ENCODE data around the gene PTPRD. TPM values are rescaled to one million over a fixed set of nuclear protein-coding genes. Genes with fewer than 3 reads are reported as not detected.

The PTPRD gene
- total RNA-seq, 4 donors from 2014 or later: 0.78 to 11.7 (median 1.6) TPM

GRCh38 chr9:9973062-9973461 lies 639.7 kb downstream of the PTPRD start:
- ATAC-seq: no peak
- Histone ChIP-seq H3K36me3 (no peaks in the 10 kb centered on the region), H3K9me3 (no peaks in the 10 kb centered on the region), H3K4me1 (no peaks in the 10 kb centered on the region), H3K27ac (no peak overlapping the region), H3K4me3 (no peak overlapping the region), H3K27me3 (no peaks in the 10 kb centered on the region)
- no peak for DNase-seq
- in situ Hi-C loops (cut with MboI; ENCODE audit: low sequenced_read_pairs in 4 of 4): no loop called here
- TF ChIP-seq POLR2A (IDR thresholded peaks at IDR 0.05): no peak
- TF ChIP-seq CTCF (IDR thresholded peaks at IDR 0.05 in 4 of 5, conservative IDR thresholded peaks at IDR 0.05 in 1 of 5): no peak
- intact Hi-C loops (cut with DNase I; ENCODE audit: low total_unique reads): loop anchor here (5.0 kb wide), 1 partner anchor 34 kb away; no protein-coding TSS in a partner anchor

GRCh38 chr9:9970514-9970913 lies 642.3 kb downstream of the PTPRD start:
- ATAC-seq (no peak), DNase-seq (no peak)
- Histone ChIP-seq H3K27me3 (no peaks in the 10 kb centered on the region), H3K9me3 (no peaks in the 10 kb centered on the region), H3K36me3 (no peaks in the 10 kb centered on the region), H3K4me3 (no peak overlapping the region), H3K27ac (no peak overlapping the region), H3K4me1 (no peaks in the 10 kb centered on the region)
- no peak for TF ChIP-seq CTCF (IDR thresholded peaks at IDR 0.05 in 4 of 5, conservative IDR thresholded peaks at IDR 0.05 in 1 of 5)
- no peak for TF ChIP-seq POLR2A (IDR thresholded peaks at IDR 0.05)
- in situ Hi-C loops (cut with MboI; ENCODE audit: low sequenced_read_pairs in 4 of 4): no loop called here
- intact Hi-C loops (cut with DNase I; ENCODE audit: low total_unique reads): loop anchor here (5.0 kb wide), 1 partner anchor 37 kb away; no protein-coding TSS in a partner anchor

GRCh38 chr9:9963841-9964240 lies 649.0 kb downstream of the PTPRD start:
- Histone ChIP-seq H3K4me3 (no peak overlapping the region), H3K27ac (no peak overlapping the region), H3K36me3 (no peaks in the 10 kb centered on the region), H3K9me3 (no peaks in the 10 kb centered on the region), H3K4me1 (no peaks in the 10 kb centered on the region), H3K27me3 (no peaks in the 10 kb centered on the region)
- ATAC-seq (no peak), DNase-seq (no peak)
- in situ Hi-C loops (cut with MboI; ENCODE audit: low sequenced_read_pairs in 4 of 4): no loop called here
- intact Hi-C loops (cut with DNase I; ENCODE audit: low total_unique reads): no loop called here
- TF ChIP-seq POLR2A (IDR thresholded peaks at IDR 0.05): no peak
- TF ChIP-seq CTCF (IDR thresholded peaks at IDR 0.05 in 4 of 5, conservative IDR thresholded peaks at IDR 0.05 in 1 of 5): no peak

- Histone ChIP-seq H3K4me3 (no peak overlapping the region), H3K27ac (no peak overlapping the region), H3K9me3 (no peaks in the 10 kb centered on the region), H3K36me3 (no peaks in the 10 kb centered on the region), H3K4me1 (no peaks in the 10 kb centered on the region), H3K27me3 (no peaks in the 10 kb centered on the region)
- intact Hi-C loops (cut with DNase I; ENCODE audit: low total_unique reads) (no loop called here), in situ Hi-C loops (cut with MboI; ENCODE audit: low sequenced_read_pairs in 4 of 4) (no loop called here)
- no peak for TF ChIP-seq CTCF (IDR thresholded peaks at IDR 0.05 in 4 of 5, conservative IDR thresholded peaks at IDR 0.05 in 1 of 5)
- no peak for TF ChIP-seq POLR2A (IDR thresholded peaks at IDR 0.05)
- no peak for ATAC-seq
- DNase-seq: no peak
Observed at GRCh38 chr9:9961934-9962333, 650.9 kb downstream of the PTPRD start.

- Histone ChIP-seq H3K36me3 (no peaks in the 10 kb centered on the region), H3K9me3 (no peaks in the 10 kb centered on the region), H3K4me3 (no peak overlapping the region), H3K27ac (no peak overlapping the region), H3K27me3 (no peaks in the 10 kb centered on the region), H3K4me1 (no peaks in the 10 kb centered on the region)
- DNase-seq (no peak), ATAC-seq (no peak)
- TF ChIP-seq POLR2A (IDR thresholded peaks at IDR 0.05) (no peak), CTCF (IDR thresholded peaks at IDR 0.05 in 4 of 5, conservative IDR thresholded peaks at IDR 0.05 in 1 of 5) (no peak)
- in situ Hi-C loops (cut with MboI; ENCODE audit: low sequenced_read_pairs in 4 of 4): no loop called here
- intact Hi-C loops (cut with DNase I; ENCODE audit: low total_unique reads): no loop called here
Observed at GRCh38 chr9:9961487-9961886, 651.3 kb downstream of the PTPRD start.
